Mesenchymal stem cell (in vitro differentiated cells and primary cell): ENCODE data around the gene FBXW5.

Experiments used
- DNase-seq: peaks from one replicate; pipeline ENCODE4 v3.0.0-alpha.2; 2013
- H2AFZ ChIP-seq: one replicate; pipeline ENCODE4 v1.6.1; 2013; ENCODE audit warnings: low read depth, mild to moderate bottlenecking, control low read depth, inconsistent platforms, low read length, moderate library complexity
- H2AK5ac ChIP-seq: 2 replicates; pipeline ENCODE4 v1.6.1; 2013; ENCODE audit warnings: low read length, moderate library complexity, mild to moderate bottlenecking, inconsistent platforms; ENCODE audit not compliant: severe bottlenecking
- H2BK120ac ChIP-seq: one replicate; pipeline ENCODE4 v1.6.1; 2013; ENCODE audit warnings: low read depth, mild to moderate bottlenecking, inconsistent platforms, low read length, moderate library complexity
- H2BK12ac ChIP-seq, 2 experiments: one replicate each; pipeline ENCODE4 v1.6.1; 2013; ENCODE audit warnings: inconsistent platforms in 2 of 2, low read length in 2 of 2, mild to moderate bottlenecking in 2 of 2, moderate library complexity in 2 of 2, control low read depth in 1 of 2
- H2BK15ac ChIP-seq: one replicate; pipeline ENCODE4 v1.6.1; 2013; ENCODE audit warnings: mild to moderate bottlenecking, low read depth, inconsistent platforms; ENCODE audit not compliant: poor library complexity, severe bottlenecking
- H2BK5ac ChIP-seq: 2 replicates; pipeline ENCODE4 v1.6.1; 2013; ENCODE audit warnings: low read depth, mild to moderate bottlenecking, low read length, control low read depth, inconsistent platforms; ENCODE audit not compliant: poor library complexity, severe bottlenecking
- H3K14ac ChIP-seq, 2 experiments: one replicate each; pipeline ENCODE4 v1.6.1; 2013; ENCODE audit warnings: inconsistent platforms in 2 of 2, low read length in 2 of 2, control low read depth in 1 of 2, mild to moderate bottlenecking in 1 of 2, moderate library complexity in 1 of 2
- H3K18ac ChIP-seq, 2 experiments: one replicate each; pipeline ENCODE4 v1.6.1; 2013; ENCODE audit warnings: inconsistent platforms in 2 of 2, low read length in 2 of 2, control low read depth in 1 of 2, low read depth in 1 of 2, mild to moderate bottlenecking in 1 of 2
- H3K23ac ChIP-seq, 2 experiments: one replicate each; pipeline ENCODE4 v1.6.1; 2013; ENCODE audit warnings: inconsistent platforms in 2 of 2, low read length in 2 of 2, mild to moderate bottlenecking in 2 of 2, moderate library complexity in 2 of 2, control low read depth in 1 of 2
- H3K27ac ChIP-seq: 2 replicates; pipeline ENCODE4 v1.5.1; 2013; ENCODE audit warnings: mild to moderate bottlenecking, moderate library complexity, low read length, control low read depth, inconsistent platforms; ENCODE audit not compliant: poor library complexity, severe bottlenecking
- H3K27me3 ChIP-seq, 2 experiments: 2 replicates each; pipeline versions ENCODE4 v1.6.1 to v1.7.0; 2013; ENCODE audit warnings: low read length in 2 of 2, mild to moderate bottlenecking in 2 of 2, moderate library complexity in 2 of 2, control low read depth in 1 of 2, inconsistent platforms in 1 of 2; ENCODE audit not compliant: control insufficient read depth in 1 of 2, insufficient read depth in 1 of 2
- H3K36me3 ChIP-seq, 2 experiments: 2 replicates each; pipeline versions ENCODE4 v1.6.1 to v1.7.0; 2013; ENCODE audit warnings: low read length in 2 of 2, control low read depth in 1 of 2, inconsistent platforms in 1 of 2, low read depth in 1 of 2, mild to moderate bottlenecking in 1 of 2; ENCODE audit not compliant: insufficient read depth in 2 of 2, control insufficient read depth in 1 of 2
- H3K4ac ChIP-seq, 2 experiments: one replicate each; pipeline ENCODE4 v1.6.1; 2013; ENCODE audit warnings: inconsistent platforms in 2 of 2, low read length in 2 of 2, mild to moderate bottlenecking in 2 of 2, moderate library complexity in 2 of 2, control low read depth in 1 of 2, low read depth in 1 of 2
- H3K4me1 ChIP-seq: 2 replicates; pipeline ENCODE4 v1.6.1; 2013; ENCODE audit warnings: low read depth, low read length, control low read depth; ENCODE audit not compliant: control insufficient read depth, insufficient read depth
- H3K4me2 ChIP-seq: 2 replicates; pipeline ENCODE4 v1.6.1; 2013; ENCODE audit warnings: low read length, mild to moderate bottlenecking, inconsistent platforms; ENCODE audit not compliant: poor library complexity, severe bottlenecking
- H3K4me3 ChIP-seq, 2 experiments: 2 replicates each; pipeline versions ENCODE4 v1.5.1 to v1.7.0; 2013; ENCODE audit warnings: low read length in 2 of 2, mild to moderate bottlenecking in 2 of 2, control low read depth in 1 of 2, low read depth in 1 of 2; ENCODE audit not compliant: insufficient read depth in 1 of 2
- H3K79me1 ChIP-seq: replicated peaks from 2 replicates; pipeline ENCODE4 v1.6.1; 2013; ENCODE audit warnings: mild to moderate bottlenecking, control low read depth, low read length, inconsistent platforms; ENCODE audit not compliant: poor library complexity, severe bottlenecking
- H3K9ac ChIP-seq: 2 replicates; pipeline ENCODE4 v1.7.0; 2013; ENCODE audit warnings: mild to moderate bottlenecking, low read length, moderate library complexity
- H3K9me3 ChIP-seq: 2 replicates; pipeline ENCODE4 v1.7.0; 2013; ENCODE audit warnings: mild to moderate bottlenecking, low read length; ENCODE audit not compliant: control insufficient read depth
- H4K8ac ChIP-seq: one replicate; pipeline ENCODE4 v1.6.1; 2013; ENCODE audit warnings: inconsistent platforms, mild to moderate bottlenecking, low read length, moderate library complexity
- H4K91ac ChIP-seq: one replicate; pipeline ENCODE4 v1.6.1; 2013; ENCODE audit warnings: mild to moderate bottlenecking, low read length, inconsistent platforms
- WGBS: methylation state at CpG from one replicate; pipeline ENCODE4 v1.1.7; 2013; ENCODE audit warnings: mixed read lengths; 5-methylcytosine and 5-hydroxymethylcytosine counted together

The FBXW5 gene

GRCh38 chr9:136934277-136934676 lies 10.3 kb downstream of the FBXW5 start:
- no peak overlapping the region for H2AFZ ChIP-seq
- no peak overlapping the region for H2BK12ac ChIP-seq
- no peaks in the 10 kb centered on the region for H3K27me3 ChIP-seq
- 95% methylated on average over 2 of the region's 3 CpGs for WGBS
- no peak overlapping the region for H3K27ac ChIP-seq
- no peak overlapping the region for H2BK120ac ChIP-seq
- no peak for DNase-seq
- H2AK5ac ChIP-seq = no peak overlapping the region
- no peak overlapping the region for H3K9ac ChIP-seq
- no peak overlapping the region for H3K14ac ChIP-seq
- H3K4me2 ChIP-seq = no peak overlapping the region
- no peak overlapping the region for H4K91ac ChIP-seq
- H3K9me3 ChIP-seq = no peaks in the 10 kb centered on the region
- H3K4ac ChIP-seq = no peak overlapping the region
- peaks cover 4 to 17% of the 10 kb centered on the region in 2 experiments for H3K36me3 ChIP-seq
- H3K23ac ChIP-seq = no peak overlapping the region
- no peaks in the 10 kb centered on the region for H3K4me1 ChIP-seq
- no peak overlapping the region for H3K4me3 ChIP-seq
- no peak overlapping the region for H3K18ac ChIP-seq
- H2BK5ac ChIP-seq = no peak overlapping the region
- no peak overlapping the region for H4K8ac ChIP-seq
- no peak overlapping the region for H2BK15ac ChIP-seq
- peaks cover 18% of the 10 kb centered on the region for H3K79me1 ChIP-seq

- Histone ChIP-seq H3K27me3 (no peaks in the 10 kb centered on the region), H2AK5ac (no peak overlapping the region), H2BK12ac (no peak overlapping the region), H4K91ac (no peak overlapping the region), H3K4me1 (peaks cover 3% of the 10 kb centered on the region), H4K8ac (no peak overlapping the region), H3K9me3 (no peaks in the 10 kb centered on the region), H3K4me2 (no peak overlapping the region), H3K18ac (no peak overlapping the region), H3K79me1 (peaks cover 11% of the 10 kb centered on the region), H3K4ac (no peak overlapping the region), H3K36me3 (peaks cover 4 to 19% of the 10 kb centered on the region in 2 experiments), H3K9ac (peak overlapping the region; percentile 11), H3K27ac (no peak overlapping the region), H3K23ac (no peak overlapping the region), H3K4me3 (no peak overlapping the region), H3K14ac (no peak overlapping the region), H2AFZ (no peak overlapping the region), H2BK15ac (no peak overlapping the region), H2BK120ac (no peak overlapping the region), H2BK5ac (no peak overlapping the region)
- DNase-seq = no peak
- no CpG with 5 or more reads among the region's 2 CpGs for WGBS
Observed at GRCh38 chr9:136931611-136932130, 12.9 kb downstream of the FBXW5 start.

GRCh38 chr9:136930014-136930413 lies 14.5 kb downstream of the FBXW5 start:
- WGBS = 96% methylated on average over 4 of the region's 4 CpGs
- Histone ChIP-seq H3K4me1 (peaks cover 3% of the 10 kb centered on the region), H3K18ac (no peak overlapping the region), H3K9me3 (no peaks in the 10 kb centered on the region), H3K23ac (no peak overlapping the region), H2AK5ac (no peak overlapping the region), H3K36me3 (peaks cover 18 to 35% of the 10 kb centered on the region in 2 experiments), H2BK15ac (no peak overlapping the region), H3K4me2 (no peak overlapping the region), H3K4ac (no peak overlapping the region), H3K79me1 (peaks cover 13% of the 10 kb centered on the region), H2AFZ (no peak overlapping the region), H2BK120ac (no peak overlapping the region), H3K9ac (no peak overlapping the region), H4K8ac (no peak overlapping the region), H4K91ac (no peak overlapping the region), H2BK12ac (no peak overlapping the region), H3K27ac (no peak overlapping the region), H3K27me3 (no peaks in the 10 kb centered on the region), H3K4me3 (no peak overlapping the region), H2BK5ac (no peak overlapping the region), H3K14ac (no peak overlapping the region)
- no peak for DNase-seq

- H3K9ac ChIP-seq = no peak overlapping the region
- no peak for DNase-seq
- H4K91ac ChIP-seq = no peak overlapping the region
- peaks cover 12% of the 10 kb centered on the region for H3K79me1 ChIP-seq
- H4K8ac ChIP-seq = no peak overlapping the region
- H2BK5ac ChIP-seq = no peak overlapping the region
- WGBS = 95% methylated on average over 9 of the region's 9 CpGs
- H3K4ac ChIP-seq = no peak overlapping the region
- no peak overlapping the region for H2BK15ac ChIP-seq
- no peak overlapping the region for H3K23ac ChIP-seq
- H2BK12ac ChIP-seq = no peak overlapping the region
- peaks cover 5% of the 10 kb centered on the region for H3K4me1 ChIP-seq
- H2AFZ ChIP-seq = no peak overlapping the region
- H3K9me3 ChIP-seq = no peaks in the 10 kb centered on the region
- no peak overlapping the region for H3K4me3 ChIP-seq
- no peak overlapping the region for H2BK120ac ChIP-seq
- H3K27me3 ChIP-seq = no peaks in the 10 kb centered on the region
- H2AK5ac ChIP-seq = no peak overlapping the region
- no peak overlapping the region for H3K27ac ChIP-seq
- H3K18ac ChIP-seq = no peak overlapping the region
- H3K4me2 ChIP-seq = no peak overlapping the region
- peaks cover 23 to 41% of the 10 kb centered on the region in 2 experiments for H3K36me3 ChIP-seq
- no peak overlapping the region for H3K14ac ChIP-seq
Observed at GRCh38 chr9:136928591-136928990, 15.9 kb downstream of the FBXW5 start.
